ENCODE data around the gene SUMF1. TPM values are rescaled to one million over a fixed set of nuclear protein-coding genes. Genes with fewer than 3 reads are reported as not detected.

The SUMF1 gene
- total RNA-seq, 2 experiments from 2014 or later: 6.3 to 7.1 TPM

GRCh38 chr3:4492208-4493013 lies 25.3 kb upstream of the SUMF1 start:
- H3K27me3 Mint-ChIP-seq: peaks cover 5% of the 10 kb centered on the region
- peaks cover 36% of the 10 kb centered on the region for H3K4me1 Mint-ChIP-seq
- H3K27ac Mint-ChIP-seq: peak overlapping the region; percentile 91
- DNase-seq: peak; percentile 28
- peaks cover 20% of the 10 kb centered on the region for H3K36me3 Mint-ChIP-seq
- peak overlapping the region; percentile 95 for H3K4me3 Mint-ChIP-seq
- no peaks in the 10 kb centered on the region for H3K9me3 Mint-ChIP-seq

GRCh38 chr3:4491855-4492207 lies 24.8 kb upstream of the SUMF1 start:
- H3K4me1 Mint-ChIP-seq: peaks cover 34% of the 10 kb centered on the region
- peaks cover 17% of the 10 kb centered on the region for H3K36me3 Mint-ChIP-seq
- no peak for DNase-seq
- H3K27ac Mint-ChIP-seq: no peak overlapping the region
- H3K9me3 Mint-ChIP-seq: no peaks in the 10 kb centered on the region
- H3K4me3 Mint-ChIP-seq: peak overlapping the region; percentile 95
- H3K27me3 Mint-ChIP-seq: peaks cover 5% of the 10 kb centered on the region

GRCh38 chr3:4478261-4478660 lies 11.2 kb upstream of the SUMF1 start:
- Mint-ChIP-seq H3K4me1 (peaks cover 9% of the 10 kb centered on the region), H3K36me3 (peaks cover 1% of the 10 kb centered on the region), H3K27me3 (peaks cover 23% of the 10 kb centered on the region), H3K27ac (no peak overlapping the region), H3K4me3 (no peak overlapping the region), H3K9me3 (no peaks in the 10 kb centered on the region)
- DNase-seq: no peak

- H3K4me1 Mint-ChIP-seq: peaks cover 10% of the 10 kb centered on the region
- H3K27me3 Mint-ChIP-seq: peaks cover 29% of the 10 kb centered on the region
- H3K4me3 Mint-ChIP-seq: no peak overlapping the region
- no peaks in the 10 kb centered on the region for H3K9me3 Mint-ChIP-seq
- no peak overlapping the region for H3K27ac Mint-ChIP-seq
- DNase-seq: no peak
- peaks cover 1% of the 10 kb centered on the region for H3K36me3 Mint-ChIP-seq
These were observed 9.4 kb upstream of the SUMF1 start for GRCh38 chr3:4476496-4476895.

- DNase-seq: no peak
- H3K36me3 Mint-ChIP-seq: peaks cover 1% of the 10 kb centered on the region
- H3K4me3 Mint-ChIP-seq: no peak overlapping the region
- H3K27ac Mint-ChIP-seq: no peak overlapping the region
- peaks cover 29% of the 10 kb centered on the region for H3K27me3 Mint-ChIP-seq
- H3K9me3 Mint-ChIP-seq: no peaks in the 10 kb centered on the region
- peaks cover 12% of the 10 kb centered on the region for H3K4me1 Mint-ChIP-seq
These were observed 8.7 kb upstream of the SUMF1 start for GRCh38 chr3:4475804-4476203.

DNA sequence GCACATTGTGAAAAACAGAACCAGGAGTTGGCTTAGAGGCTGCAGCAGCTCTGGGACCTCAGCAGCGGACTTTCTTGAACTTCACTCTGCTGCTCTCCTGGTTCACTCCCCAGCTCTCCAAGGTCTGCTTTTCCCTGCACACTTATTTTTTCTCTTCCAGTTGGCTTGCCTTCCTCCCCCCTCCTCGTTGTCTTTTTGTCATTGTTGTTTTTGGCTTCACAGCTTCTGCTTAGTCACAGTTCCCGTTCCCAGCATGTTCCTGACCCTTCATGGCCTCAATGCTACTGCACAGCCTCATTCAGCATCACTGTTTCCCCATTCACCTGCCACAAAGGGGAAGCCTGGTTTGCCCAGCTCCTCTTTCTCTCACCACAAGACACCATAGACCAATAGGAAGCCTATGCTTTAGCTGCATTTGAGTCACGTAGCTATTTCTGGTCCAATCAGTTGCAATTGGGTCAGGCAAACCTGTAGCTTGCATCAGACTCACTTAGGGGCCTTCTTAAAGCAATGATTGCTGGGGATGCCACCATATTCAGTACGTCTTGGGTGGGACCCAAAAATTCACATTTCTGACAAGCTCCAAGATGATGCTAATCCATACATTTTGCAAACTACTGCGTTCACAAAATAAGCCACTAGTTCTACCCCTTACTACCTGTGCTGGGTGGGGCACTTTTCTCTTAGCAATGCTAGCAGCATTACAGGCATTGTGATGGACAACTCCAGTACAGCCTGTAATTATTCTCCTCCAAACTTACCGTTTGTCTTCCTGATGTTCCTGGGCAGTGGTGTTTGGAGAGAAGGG lies 7.8 kb upstream of the SUMF1 start:
- peaks cover 29% of the 10 kb centered on the region for H3K27me3 Mint-ChIP-seq
- peak overlapping the region; percentile 71 for H3K27ac Mint-ChIP-seq
- DNase-seq: peak; percentile 48
- H3K36me3 Mint-ChIP-seq: peaks cover 1% of the 10 kb centered on the region
- peaks cover 12% of the 10 kb centered on the region for H3K4me1 Mint-ChIP-seq
- no peak overlapping the region for H3K4me3 Mint-ChIP-seq
- H3K9me3 Mint-ChIP-seq: no peaks in the 10 kb centered on the region

- H3K9me3 Mint-ChIP-seq: no peaks in the 10 kb centered on the region
- H3K4me1 Mint-ChIP-seq: peaks cover 12% of the 10 kb centered on the region
- H3K36me3 Mint-ChIP-seq: peaks cover 1% of the 10 kb centered on the region
- no peak overlapping the region for H3K4me3 Mint-ChIP-seq
- H3K27me3 Mint-ChIP-seq: peaks cover 22% of the 10 kb centered on the region
- no peak for DNase-seq
- H3K27ac Mint-ChIP-seq: no peak overlapping the region
These were observed 5.7 kb upstream of the SUMF1 start for GRCh38 chr3:4472766-4473165.

DNA sequence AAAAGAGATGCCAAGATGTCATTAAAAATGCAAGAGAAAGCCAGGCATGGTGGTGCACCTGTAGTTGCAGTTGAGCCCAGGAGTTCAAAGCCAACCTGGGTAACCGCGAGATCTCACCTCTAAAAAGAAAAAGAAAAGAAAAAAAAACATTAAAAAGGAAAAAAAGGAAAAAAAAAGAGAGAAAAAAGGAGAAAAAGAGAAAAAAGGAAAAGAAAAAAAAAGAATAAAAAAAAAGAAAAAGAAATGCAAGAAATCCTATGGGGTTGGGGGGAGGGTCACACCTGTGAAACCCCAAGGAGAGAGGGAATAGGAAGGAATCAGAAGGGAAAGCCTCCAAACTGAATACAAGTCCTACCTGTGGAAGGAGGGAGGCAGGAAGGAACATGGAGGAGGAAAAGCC lies 5.2 kb upstream of the SUMF1 start:
- DNase-seq: no peak
- Mint-ChIP-seq H3K4me1 (peaks cover 16% of the 10 kb centered on the region), H3K36me3 (peaks cover 1% of the 10 kb centered on the region), H3K4me3 (no peak overlapping the region), H3K27me3 (peaks cover 22% of the 10 kb centered on the region), H3K27ac (no peak overlapping the region), H3K9me3 (no peaks in the 10 kb centered on the region)

DNA sequence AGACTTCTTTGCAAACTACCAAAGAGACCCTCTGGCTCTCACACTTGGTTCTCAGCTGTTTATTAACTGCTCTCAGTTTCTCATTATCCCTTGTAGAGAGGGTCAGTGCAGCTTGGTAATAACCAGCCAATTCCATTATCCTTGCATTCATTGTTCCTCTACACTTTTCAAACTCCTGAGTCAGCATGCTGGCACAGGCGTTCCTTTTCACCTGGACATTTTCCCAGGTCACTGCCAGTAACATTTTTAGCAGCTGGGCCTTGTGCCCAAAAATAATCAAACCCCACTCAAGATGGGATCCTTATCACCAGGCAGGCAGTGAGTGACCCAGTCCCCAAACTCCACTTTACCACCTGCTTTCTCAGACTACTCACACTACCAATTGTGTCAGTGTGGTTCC lies 4.8 kb upstream of the SUMF1 start:
- Mint-ChIP-seq H3K4me1 (peaks cover 19% of the 10 kb centered on the region), H3K27ac (no peak overlapping the region), H3K36me3 (peaks cover 1% of the 10 kb centered on the region), H3K27me3 (peaks cover 22% of the 10 kb centered on the region), H3K4me3 (no peak overlapping the region), H3K9me3 (no peaks in the 10 kb centered on the region)
- DNase-seq: no peak

DNA sequence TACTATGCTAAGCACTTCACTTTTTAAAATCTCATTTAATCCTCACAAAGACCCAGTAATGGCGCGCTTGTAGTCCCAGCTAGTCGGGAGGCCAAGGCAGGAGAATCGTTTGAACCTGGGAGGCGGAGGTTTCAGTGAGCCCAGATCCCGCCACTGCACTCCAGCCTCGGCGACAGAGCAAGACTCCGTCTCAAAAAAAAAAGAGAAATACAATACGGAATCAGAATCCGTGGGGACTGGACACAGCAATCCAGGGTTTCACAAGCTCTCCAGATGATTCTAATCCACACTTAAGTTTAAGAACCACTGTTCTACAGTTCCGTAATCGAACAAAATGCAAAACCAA lies 426 bp upstream of the SUMF1 start:
- Mint-ChIP-seq H3K9me3 (no peaks in the 10 kb centered on the region), H3K36me3 (no peaks in the 10 kb centered on the region), H3K4me1 (peaks cover 23% of the 10 kb centered on the region), H3K4me3 (peak overlapping the region; percentile 89), H3K27ac (peak overlapping the region; percentile 87), H3K27me3 (peaks cover 5% of the 10 kb centered on the region)
- DNase-seq: no peak

DNA sequence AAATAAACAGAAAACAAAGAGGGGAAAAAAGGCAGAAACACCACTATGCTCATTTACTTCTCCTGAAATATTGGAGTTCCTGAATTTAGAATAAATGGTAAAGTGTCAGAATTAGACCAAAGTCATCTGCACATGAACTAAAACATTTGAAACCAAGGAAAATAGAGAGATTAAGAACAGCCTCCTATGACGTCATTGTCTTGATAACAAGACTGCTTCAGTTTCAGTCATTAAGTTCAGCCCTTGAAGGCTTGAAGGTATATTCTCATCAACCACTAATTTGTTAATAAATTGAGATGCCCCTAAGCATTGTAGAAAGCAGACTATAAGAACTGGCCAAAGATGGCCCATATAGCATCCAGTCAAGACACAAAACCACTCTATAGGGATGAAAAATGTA lies 2.5 kb downstream of the SUMF1 start:
- H3K36me3 Mint-ChIP-seq: no peaks in the 10 kb centered on the region
- H3K27me3 Mint-ChIP-seq: no peaks in the 10 kb centered on the region
- DNase-seq: no peak
- peaks cover 25% of the 10 kb centered on the region for H3K4me1 Mint-ChIP-seq
- no peak overlapping the region for H3K27ac Mint-ChIP-seq
- H3K4me3 Mint-ChIP-seq: no peak overlapping the region
- no peaks in the 10 kb centered on the region for H3K9me3 Mint-ChIP-seq

DNA sequence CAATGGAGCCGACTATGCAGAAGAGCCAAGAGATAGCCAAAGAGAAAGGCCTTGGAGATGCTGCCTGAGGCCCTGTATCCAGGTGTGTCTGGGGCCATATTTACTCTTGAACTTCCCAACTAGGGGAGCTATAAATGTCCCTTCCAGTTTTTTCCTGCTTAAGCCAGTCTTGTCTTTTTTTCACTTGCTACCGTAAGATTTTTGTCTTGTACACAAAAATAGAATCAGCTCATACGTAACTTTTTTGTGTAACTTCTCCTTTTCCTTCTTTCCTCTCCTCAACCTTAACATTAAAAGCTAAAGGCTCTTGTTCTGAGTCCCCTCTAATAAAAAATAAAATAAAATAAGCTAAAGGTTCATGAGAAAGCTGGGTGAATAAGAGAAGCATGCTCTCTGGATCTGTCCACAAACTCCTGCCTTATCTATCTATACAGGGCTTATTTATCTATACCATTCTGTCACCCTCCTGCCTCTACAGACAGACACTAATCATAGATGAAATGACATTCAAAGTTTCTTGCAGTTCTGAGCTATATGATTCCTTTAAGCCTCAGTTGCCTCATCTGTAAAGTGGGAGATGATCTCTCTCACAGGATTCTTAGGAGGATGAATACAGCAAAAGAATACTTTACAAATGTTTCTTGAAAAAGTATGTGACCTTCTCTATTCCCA lies 4.6 kb downstream of the SUMF1 start:
- DNase-seq: no peak
- no peaks in the 10 kb centered on the region for H3K36me3 Mint-ChIP-seq

GRCh38 chr3:4461468-4462090 lies 5.5 kb downstream of the SUMF1 start:
- DNase-seq: no peak
- H3K27ac Mint-ChIP-seq: no peak overlapping the region
- H3K9me3 Mint-ChIP-seq: no peaks in the 10 kb centered on the region
- no peaks in the 10 kb centered on the region for H3K27me3 Mint-ChIP-seq
- H3K36me3 Mint-ChIP-seq: no peaks in the 10 kb centered on the region
- peaks cover 18% of the 10 kb centered on the region for H3K4me1 Mint-ChIP-seq
- H3K4me3 Mint-ChIP-seq: no peak overlapping the region

More for the DNA sequence above, 4.6 kb downstream of the SUMF1 start:
- Mint-ChIP-seq H3K4me1 (peaks cover 23% of the 10 kb centered on the region), H3K9me3 (no peaks in the 10 kb centered on the region), H3K27me3 (no peaks in the 10 kb centered on the region), H3K27ac (no peak overlapping the region), H3K4me3 (no peak overlapping the region)

DNA sequence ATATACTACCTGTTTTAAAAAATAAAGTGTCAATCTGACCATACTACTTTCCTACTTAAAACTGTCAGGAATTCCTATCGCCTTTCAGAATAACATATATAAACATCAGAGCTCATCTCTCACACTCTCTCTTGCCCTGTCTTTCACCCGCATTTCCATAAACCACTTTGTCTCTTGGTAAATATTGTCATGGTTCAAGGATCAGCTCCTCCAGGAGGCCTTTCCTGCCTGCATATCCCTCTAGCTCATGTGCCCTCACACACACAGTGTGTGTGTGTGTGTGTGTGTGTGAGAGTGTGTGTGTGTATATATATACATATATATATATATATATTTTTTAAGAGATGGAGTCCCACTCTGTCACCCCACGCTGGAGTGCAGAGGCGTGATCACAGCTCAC lies 6.7 kb downstream of the SUMF1 start:
- no peak for DNase-seq
- no peaks in the 10 kb centered on the region for H3K36me3 Mint-ChIP-seq
- H3K9me3 Mint-ChIP-seq: no peaks in the 10 kb centered on the region
- H3K4me1 Mint-ChIP-seq: peaks cover 13% of the 10 kb centered on the region
- H3K27me3 Mint-ChIP-seq: no peaks in the 10 kb centered on the region
- no peak overlapping the region for H3K4me3 Mint-ChIP-seq
- H3K27ac Mint-ChIP-seq: no peak overlapping the region

- H3K27me3 Mint-ChIP-seq: no peaks in the 10 kb centered on the region
- H3K4me3 Mint-ChIP-seq: no peak overlapping the region
- H3K36me3 Mint-ChIP-seq: no peaks in the 10 kb centered on the region
- H3K9me3 Mint-ChIP-seq: no peaks in the 10 kb centered on the region
- DNase-seq: no peak
- H3K4me1 Mint-ChIP-seq: peaks cover 12% of the 10 kb centered on the region
- no peak overlapping the region for H3K27ac Mint-ChIP-seq
These were observed 8.1 kb downstream of the SUMF1 start for GRCh38 chr3:4458961-4459360.
